GM12892 (cell line): ENCODE measurements around the gene DCT.

Source experiments
- POLR2A ChIP-seq: IDR thresholded peaks from 2 replicates; pipeline ENCODE4 v1.6.1; 2011; ENCODE audit warnings: low read depth, low read length, control low read depth
- POLR2AphosphoS5 ChIP-seq: IDR thresholded peaks from 2 replicates; pipeline ENCODE4 v1.6.1; 2011; ENCODE audit warnings: low read depth, low read length, control low read depth

- TF ChIP-seq POLR2A (no peak), POLR2AphosphoS5 (no peak)
Measured at GRCh38 chr13:94414708-94415107, 64.8 kb downstream of the DCT start.
